ENCODE results near the gene GAP43.

GAP43 gene

GRCh38 chr3:115685097-115685496 lies 61.8 kb downstream of the GAP43 start:
- Mint-ChIP-seq H3K9me3 (no peaks in the 10 kb centered on the region), H3K27me3 (ENCODE audit: low read depth) (no peaks in the 10 kb centered on the region), H3K4me3 (no peak overlapping the region), H3K4me1 (peaks cover 8% of the 10 kb centered on the region), H3K27ac (no peak overlapping the region), H3K36me3 (ENCODE audit: low read depth) (no peaks in the 10 kb centered on the region)
- no peak for TF ChIP-seq CTCF (IDR thresholded peaks at IDR 0.05; ENCODE audit: unreplicated experiment in 3 of 3)

GRCh38 chr3:115687721-115688120 lies 64.4 kb downstream of the GAP43 start:
- no peak overlapping the region for H3K4me3 Mint-ChIP-seq
- no peak overlapping the region for H3K27ac Mint-ChIP-seq
- peaks cover 8% of the 10 kb centered on the region for H3K4me1 Mint-ChIP-seq
- no peaks in the 10 kb centered on the region for H3K9me3 Mint-ChIP-seq
- TF ChIP-seq CTCF (IDR thresholded peaks at IDR 0.05; ENCODE audit: unreplicated experiment in 3 of 3), result no peak
- H3K27me3 Mint-ChIP-seq (ENCODE audit: low read depth), result no peaks in the 10 kb centered on the region
- no peaks in the 10 kb centered on the region for H3K36me3 Mint-ChIP-seq (ENCODE audit: low read depth)

GRCh38 chr3:115688418-115688817 lies 65.1 kb downstream of the GAP43 start:
- Mint-ChIP-seq H3K36me3 (ENCODE audit: low read depth) (no peaks in the 10 kb centered on the region), H3K4me1 (peaks cover 12% of the 10 kb centered on the region), H3K27me3 (ENCODE audit: low read depth) (no peaks in the 10 kb centered on the region), H3K4me3 (no peak overlapping the region), H3K27ac (no peak overlapping the region), H3K9me3 (no peaks in the 10 kb centered on the region)
- no peak for TF ChIP-seq CTCF (IDR thresholded peaks at IDR 0.05; ENCODE audit: unreplicated experiment in 3 of 3)

GRCh38 chr3:115689928-115690327 lies 66.6 kb downstream of the GAP43 start:
- TF ChIP-seq CTCF (IDR thresholded peaks at IDR 0.05; ENCODE audit: unreplicated experiment in 3 of 3), result no peak
- Mint-ChIP-seq H3K27me3 (ENCODE audit: low read depth) (no peaks in the 10 kb centered on the region), H3K4me3 (no peak overlapping the region), H3K4me1 (peaks cover 12% of the 10 kb centered on the region), H3K9me3 (no peaks in the 10 kb centered on the region), H3K36me3 (ENCODE audit: low read depth) (no peaks in the 10 kb centered on the region), H3K27ac (no peak overlapping the region)

- no peaks in the 10 kb centered on the region for H3K9me3 Mint-ChIP-seq
- peaks cover 12% of the 10 kb centered on the region for H3K4me1 Mint-ChIP-seq
- no peaks in the 10 kb centered on the region for H3K27me3 Mint-ChIP-seq (ENCODE audit: low read depth)
- no peak for TF ChIP-seq CTCF (IDR thresholded peaks at IDR 0.05; ENCODE audit: unreplicated experiment in 3 of 3)
- no peak overlapping the region for H3K27ac Mint-ChIP-seq
- no peaks in the 10 kb centered on the region for H3K36me3 Mint-ChIP-seq (ENCODE audit: low read depth)
- H3K4me3 Mint-ChIP-seq, result no peak overlapping the region
Observed at GRCh38 chr3:115691964-115692363, 68.7 kb downstream of the GAP43 start.

- H3K27ac Mint-ChIP-seq, result peak overlapping the region in 1 of 3 experiments; percentile 51
- no peaks in the 10 kb centered on the region for H3K27me3 Mint-ChIP-seq (ENCODE audit: low read depth)
- no peaks in the 10 kb centered on the region for H3K9me3 Mint-ChIP-seq
- peak; percentile 90 to 94 (median 93) for TF ChIP-seq CTCF (IDR thresholded peaks at IDR 0.05; ENCODE audit: unreplicated experiment in 3 of 3)
- no peaks in the 10 kb centered on the region for H3K36me3 Mint-ChIP-seq (ENCODE audit: low read depth)
- H3K4me1 Mint-ChIP-seq, result peaks cover 12% of the 10 kb centered on the region
- no peak overlapping the region for H3K4me3 Mint-ChIP-seq
Observed at GRCh38 chr3:115692887-115693524, 69.7 kb downstream of the GAP43 start.

All from nephron (organoid).